OCI-LY3 (cell line): ENCODE results near the gene ZNF85.
"Not testable (repeated sequence)": the region's sequence is repeated elsewhere in the genome, so short reads cannot be mapped to it uniquely, and the experiment has no call there.

Experiments used
- H2AFZ ChIP-seq: fragments of 200-600, 300-600 bp; shearing (Covaris generic); 2 replicates; pipeline ENCODE4 v1.6.0; 2014; ENCODE audit warnings: antibody characterized with exemption, low read depth, low read length
- H3K27ac ChIP-seq: fragments of 200-600, 300-600 bp; sonication (generic); 2 replicates; pipeline ENCODE4 v1.5.1; 2014; ENCODE audit warnings: mild to moderate bottlenecking, low read length, moderate library complexity, mixed read lengths
- H3K27me3 ChIP-seq: fragments of 200-600, 300-600 bp; sonication (generic); 2 replicates; pipeline ENCODE4 v1.6.1; 2014; ENCODE audit warnings: low read depth, low read length, mixed read lengths
- H3K36me3 ChIP-seq: fragments of 200-600, 300-600 bp; sonication (generic); replicated peaks from 2 replicates; pipeline ENCODE3; 2014; ENCODE audit warnings: low read depth, low read length, mixed read lengths
- H3K4me1 ChIP-seq: fragments of 300-600, 200-600 bp; sonication (generic); 2 replicates; pipeline ENCODE4 v1.6.1; 2014; ENCODE audit warnings: low read length, mixed read lengths
- H3K4me2 ChIP-seq: fragments of 200-600, 300-600 bp; sonication (generic); 2 replicates; pipeline ENCODE4 v1.6.1; 2014; ENCODE audit warnings: low read length, mixed read lengths
- H3K4me3 ChIP-seq: fragments of 300-600, 200-600 bp; sonication (generic); 2 replicates; pipeline ENCODE4 v1.5.1; 2014; ENCODE audit warnings: antibody characterized with exemption, mild to moderate bottlenecking, low read length, moderate library complexity
- H3K79me2 ChIP-seq: fragments of 300-600, 200-600 bp; shearing (Covaris generic); 2 replicates; pipeline ENCODE4 v1.6.1; 2014; ENCODE audit warnings: mild to moderate bottlenecking, low read length, mixed read lengths
- H3K9ac ChIP-seq: fragments of 300-600, 200-600 bp; shearing (Covaris generic); 2 replicates; pipeline ENCODE4 v1.6.0; 2014; ENCODE audit warnings: mild to moderate bottlenecking, low read length, moderate library complexity
- H3K9me3 ChIP-seq: fragments of 200-600, 300-600 bp; shearing (Covaris generic); 2 replicates; pipeline ENCODE4 v1.6.1; 2014; ENCODE audit warnings: low read length, mixed read lengths; ENCODE audit not compliant: insufficient read depth
- H4K20me1 ChIP-seq: fragments of 200-600, 300-600 bp; sonication (generic); 2 replicates; pipeline ENCODE4 v1.6.1; 2016; ENCODE audit warnings: low read length, mixed read lengths; ENCODE audit not compliant: insufficient read depth
- CTCF ChIP-seq: fragments of 200-600, 300-600 bp; sonication (generic); IDR thresholded peaks from 2 replicates; pipeline ENCODE4 v1.5.1; 2014; ENCODE audit warnings: antibody characterized with exemption, low read length, low read depth
- EZH2phosphoT487 ChIP-seq: fragments of 200-600 bp; shearing (Covaris generic); IDR thresholded peaks from 2 replicates; pipeline ENCODE4 v1.6.1; 2018; ENCODE audit warnings: antibody characterized with exemption, mixed run types, low read depth

The ZNF85 gene

GRCh38 chr19:20968092-20968491 lies 45.0 kb downstream of the ZNF85 start:
- Histone ChIP-seq H3K9me3 (no peaks in the 10 kb centered on the region), H3K27me3 (no peaks in the 10 kb centered on the region), H3K27ac (no peak overlapping the region)

GRCh38 chr19:20969498-20969897 lies 46.4 kb downstream of the ZNF85 start:
- no peak overlapping the region for H3K4me3 ChIP-seq
- no peak overlapping the region for H3K27ac ChIP-seq
- no peak overlapping the region for H3K4me2 ChIP-seq
- H3K4me1 ChIP-seq: no peaks in the 10 kb centered on the region
- no peak overlapping the region for H2AFZ ChIP-seq
- H4K20me1 ChIP-seq: no peaks in the 10 kb centered on the region
- no peak for TF ChIP-seq EZH2phosphoT487
- no peak for TF ChIP-seq CTCF
- no peaks in the 10 kb centered on the region for H3K79me2 ChIP-seq
- no peak overlapping the region for H3K9ac ChIP-seq
- H3K36me3 ChIP-seq: no peaks in the 10 kb centered on the region
- H3K27me3 ChIP-seq: no peaks in the 10 kb centered on the region
- H3K9me3 ChIP-seq: no peaks in the 10 kb centered on the region

More at GRCh38 chr19:20968092-20968491, 45.0 kb downstream of the ZNF85 start:
- H2AFZ ChIP-seq: no peak overlapping the region
- no peak overlapping the region for H3K4me3 ChIP-seq
- no peak overlapping the region for H3K4me2 ChIP-seq
- no peaks in the 10 kb centered on the region for H3K4me1 ChIP-seq
- H3K79me2 ChIP-seq: no peaks in the 10 kb centered on the region
- H3K9ac ChIP-seq: no peak overlapping the region
- H3K36me3 ChIP-seq: no peaks in the 10 kb centered on the region
- no peaks in the 10 kb centered on the region for H4K20me1 ChIP-seq
- no peak for TF ChIP-seq CTCF
- TF ChIP-seq EZH2phosphoT487: no peak

GRCh38 chr19:20969898-20970297 lies 46.8 kb downstream of the ZNF85 start:
- no peak overlapping the region for H3K4me3 ChIP-seq

GRCh38 chr19:20992788-20993187 lies 69.7 kb downstream of the ZNF85 start:
- not testable (repeated sequence) for H3K27me3 ChIP-seq, H3K9ac ChIP-seq, H3K79me2 ChIP-seq, H4K20me1 ChIP-seq, H3K4me2 ChIP-seq, H3K36me3 ChIP-seq, H3K4me3 ChIP-seq, H2AFZ ChIP-seq, H3K9me3 ChIP-seq, H3K4me1 ChIP-seq, H3K27ac ChIP-seq

More at GRCh38 chr19:20969898-20970297, 46.8 kb downstream of the ZNF85 start:
- no peaks in the 10 kb centered on the region for H3K36me3 ChIP-seq
- no peaks in the 10 kb centered on the region for H3K79me2 ChIP-seq
- H4K20me1 ChIP-seq: no peaks in the 10 kb centered on the region
- TF ChIP-seq EZH2phosphoT487 (no peak), CTCF (no peak)
- no peak overlapping the region for H3K27ac ChIP-seq
- H2AFZ ChIP-seq: no peak overlapping the region
- no peaks in the 10 kb centered on the region for H3K27me3 ChIP-seq
- no peaks in the 10 kb centered on the region for H3K9me3 ChIP-seq
- H3K9ac ChIP-seq: no peak overlapping the region
- H3K4me2 ChIP-seq: no peak overlapping the region
- no peaks in the 10 kb centered on the region for H3K4me1 ChIP-seq
